Right kidney (tissue), 1 donor: ENCODE data around the gene PDE7B.
"Not testable (repeated sequence)": the region's sequence is repeated elsewhere in the genome, so short reads cannot be mapped to it uniquely, and the experiment has no call there.

Experiments
- DNase-seq: peaks from one replicate; pipeline ENCODE4 v3.0.0-alpha.2; 2016

Gene PDE7B

DNA sequence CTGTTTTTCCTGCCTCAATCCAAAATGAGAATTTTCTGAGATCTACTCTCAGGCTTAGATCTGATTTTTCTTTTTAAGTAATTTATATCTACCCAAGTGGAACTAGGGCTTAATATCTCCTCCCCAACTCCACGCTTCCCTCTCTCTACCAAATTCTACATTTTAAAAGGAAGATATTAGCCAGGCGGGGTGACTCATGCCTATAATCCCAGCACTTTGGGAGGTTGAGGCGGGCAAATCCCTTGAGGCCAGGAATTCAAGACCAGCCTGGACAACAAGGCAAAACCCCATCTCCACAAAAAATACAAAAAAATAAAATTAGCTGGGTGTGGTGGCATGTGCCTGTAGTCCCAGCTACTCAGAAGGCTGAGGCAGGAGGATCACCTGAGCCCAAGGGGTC, 337.6 kb downstream of the PDE7B start:
- DNase-seq = no peak

DNA sequence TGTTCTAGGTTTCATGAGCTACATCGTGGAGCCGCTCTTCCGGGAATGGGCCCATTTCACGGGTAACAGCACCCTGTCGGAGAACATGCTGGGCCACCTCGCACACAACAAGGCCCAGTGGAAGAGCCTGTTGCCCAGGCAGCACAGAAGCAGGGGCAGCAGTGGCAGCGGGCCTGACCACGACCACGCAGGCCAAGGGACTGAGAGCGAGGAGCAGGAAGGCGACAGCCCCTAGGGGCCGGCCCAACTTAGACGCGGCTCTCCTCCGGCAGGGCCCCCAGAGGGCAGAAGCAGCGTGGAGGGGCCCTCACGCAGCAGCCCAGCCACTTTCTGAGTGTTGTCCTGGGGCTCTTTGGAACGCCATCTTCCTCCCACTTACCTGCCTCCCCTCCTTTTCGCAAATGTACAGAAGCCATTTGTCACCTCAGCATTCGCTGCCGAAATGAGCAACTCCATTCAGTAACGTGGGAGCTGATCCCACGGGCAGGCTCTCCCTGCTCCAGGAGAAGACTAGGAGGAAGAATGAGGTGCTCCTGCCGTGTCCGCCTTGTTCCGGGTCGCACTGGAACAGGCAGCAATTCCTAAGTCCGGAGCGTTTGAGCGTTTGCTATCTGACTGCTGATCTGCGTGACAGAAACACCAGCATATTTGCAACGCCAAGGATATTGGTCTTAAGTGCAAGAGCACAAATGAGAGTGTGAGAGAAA, 340.3 kb downstream of the PDE7B start:
- DNase-seq = no peak

DNA sequence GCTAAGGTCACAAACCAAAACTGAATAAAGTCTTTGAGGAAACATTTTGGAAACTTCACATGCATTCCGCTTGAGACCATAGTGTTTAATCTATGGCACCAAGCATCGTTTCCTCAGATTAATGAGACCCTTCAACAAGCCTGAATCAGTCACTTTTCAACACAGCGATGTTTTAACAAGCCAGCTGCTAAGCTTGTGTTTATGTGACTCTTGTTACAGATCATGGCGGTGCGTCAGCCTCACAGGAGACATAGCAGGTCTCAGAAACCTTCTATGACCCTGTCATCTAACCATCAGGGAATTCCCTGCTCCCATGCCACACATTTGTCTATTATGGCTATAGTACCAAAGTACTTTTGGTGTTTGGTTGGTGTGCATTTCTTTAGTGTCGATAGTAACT, 341.4 kb downstream of the PDE7B start:
- no peak for DNase-seq

DNA sequence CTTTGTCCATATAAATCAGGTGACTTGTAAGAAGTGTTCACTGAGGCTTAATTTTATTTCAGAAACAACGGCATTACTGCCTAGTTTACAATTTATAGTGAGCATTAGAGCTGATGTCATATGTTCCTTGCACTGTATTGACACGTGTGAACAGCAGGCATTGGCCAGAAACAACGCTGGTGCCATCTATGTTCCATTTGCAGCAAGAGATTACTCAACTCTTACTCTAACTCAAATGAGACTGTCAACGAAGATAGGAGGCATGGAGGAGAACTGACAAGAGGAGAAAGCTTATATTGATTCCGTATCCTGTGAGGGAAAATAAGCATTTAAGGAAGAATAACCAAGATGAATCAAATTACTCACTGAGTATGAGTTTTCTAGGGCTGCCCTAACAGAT, 350.2 kb downstream of the PDE7B start:
- no peak for DNase-seq

DNA sequence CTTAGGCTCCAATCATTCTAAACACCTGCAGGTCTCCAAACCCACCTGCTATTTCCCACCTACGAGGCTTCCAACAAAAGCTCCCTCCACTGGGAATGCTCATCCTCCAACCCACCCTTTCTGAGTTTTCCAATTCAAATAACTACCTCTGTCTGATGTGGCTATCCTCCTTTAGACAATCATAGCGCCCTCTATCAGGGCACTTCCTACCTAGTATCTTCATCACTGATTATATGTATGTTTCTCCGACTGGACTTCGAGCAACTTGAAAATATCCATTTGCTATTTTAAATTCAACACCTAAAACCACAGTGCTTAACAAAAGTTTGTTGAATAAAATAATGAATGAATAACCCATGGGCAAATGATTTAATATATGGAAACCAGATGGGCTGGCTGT, 357.3 kb downstream of the PDE7B start:
- DNase-seq = no peak

DNA sequence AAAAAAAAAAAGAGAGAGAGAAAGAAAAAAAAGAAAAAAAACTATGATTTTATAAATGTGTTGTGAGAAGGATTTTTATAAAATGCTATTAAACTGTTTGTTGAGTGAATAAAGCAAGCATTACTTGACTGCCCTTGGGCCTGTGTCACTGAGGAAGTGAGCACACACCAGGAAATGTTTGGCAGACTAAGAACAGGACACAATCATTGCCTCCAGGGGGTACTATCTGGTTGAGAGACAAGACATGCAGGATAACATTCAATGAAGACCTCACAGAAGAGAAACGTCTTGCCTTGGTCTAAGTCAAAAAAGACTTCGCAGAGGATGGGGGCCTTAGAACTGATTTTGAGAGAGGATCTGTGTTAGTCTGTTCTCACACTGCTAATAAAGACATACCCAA, 358.0 kb downstream of the PDE7B start:
- no peak for DNase-seq

DNA sequence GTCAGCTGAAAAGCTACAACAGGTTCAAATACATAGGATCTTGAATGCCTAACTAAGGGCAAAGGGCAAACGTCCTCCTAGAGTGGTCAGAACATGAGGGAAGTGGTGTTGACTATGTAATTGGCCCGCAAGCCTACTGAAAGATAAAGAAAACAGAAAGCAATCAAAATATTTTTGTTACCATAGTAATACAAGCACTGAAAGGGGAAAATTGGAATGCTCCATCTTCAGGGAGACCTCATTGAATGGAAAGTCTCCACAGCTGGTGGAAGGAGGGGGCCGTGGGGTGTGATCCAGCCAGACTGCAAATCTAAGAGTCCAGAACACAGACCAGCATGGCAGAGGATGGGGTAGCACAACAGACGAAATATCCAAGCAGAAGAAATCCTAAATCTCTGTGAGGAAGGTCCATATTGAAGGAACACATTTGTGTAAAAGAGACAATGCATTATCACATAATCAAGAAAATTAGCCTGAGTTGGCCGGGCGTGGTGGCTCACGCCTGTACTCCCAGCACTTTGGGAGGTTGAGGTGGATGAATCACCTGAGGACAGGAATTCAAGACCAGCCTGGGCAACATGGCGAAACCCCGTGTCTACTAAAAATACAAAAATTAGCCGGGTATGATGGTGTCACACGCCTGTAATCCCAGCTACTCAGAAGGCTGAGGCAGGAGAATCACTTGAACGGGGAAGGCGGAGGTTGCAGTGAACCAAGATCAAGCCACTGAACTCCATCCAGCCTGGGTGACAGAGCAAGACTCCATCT, 359.1 kb downstream of the PDE7B start:
- no peak for DNase-seq

DNA sequence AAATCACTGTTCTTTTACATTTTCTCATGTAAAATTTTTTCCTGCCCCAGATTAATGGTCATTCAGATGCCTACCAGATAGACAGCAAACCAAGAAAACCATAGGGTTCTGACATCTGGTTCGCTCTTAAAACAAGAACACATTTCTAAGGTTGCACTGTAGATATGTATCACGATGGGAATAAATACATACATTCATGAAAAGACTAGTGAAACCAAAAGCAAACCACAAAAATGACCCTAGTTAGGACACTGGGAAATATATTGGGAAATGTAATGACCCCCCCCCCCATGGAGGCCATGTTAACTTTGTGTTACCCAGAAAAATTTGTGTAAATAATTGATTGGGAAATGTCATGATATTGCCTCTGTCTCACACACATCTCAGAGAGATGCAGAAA, 361.1 kb downstream of the PDE7B start:
- DNase-seq = no peak

DNA sequence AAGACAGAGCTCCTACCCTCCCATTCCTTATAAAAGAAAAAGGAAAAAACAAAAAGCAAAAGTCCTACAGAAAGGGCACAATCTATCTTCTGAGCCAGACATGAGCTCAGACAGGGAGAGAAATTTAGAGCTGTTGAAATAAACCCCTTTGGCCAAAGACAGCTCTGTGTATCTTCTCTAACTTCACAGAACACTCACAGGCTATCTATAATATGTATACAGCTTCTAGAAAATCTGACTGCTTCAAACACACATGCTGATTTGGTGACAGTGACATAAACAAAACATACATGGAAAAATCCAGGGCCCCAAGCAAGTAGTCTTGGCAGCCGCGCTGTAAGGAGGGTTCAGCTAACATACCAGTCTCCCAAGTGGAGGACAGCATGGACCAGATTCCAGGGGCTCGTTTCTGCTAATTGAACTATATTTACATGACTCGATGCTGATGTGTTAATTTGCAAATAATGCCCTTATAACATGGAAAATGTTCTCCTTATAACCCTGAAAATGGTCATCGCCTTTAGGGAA, 361.6 kb downstream of the PDE7B start:
- DNase-seq = no peak

DNA sequence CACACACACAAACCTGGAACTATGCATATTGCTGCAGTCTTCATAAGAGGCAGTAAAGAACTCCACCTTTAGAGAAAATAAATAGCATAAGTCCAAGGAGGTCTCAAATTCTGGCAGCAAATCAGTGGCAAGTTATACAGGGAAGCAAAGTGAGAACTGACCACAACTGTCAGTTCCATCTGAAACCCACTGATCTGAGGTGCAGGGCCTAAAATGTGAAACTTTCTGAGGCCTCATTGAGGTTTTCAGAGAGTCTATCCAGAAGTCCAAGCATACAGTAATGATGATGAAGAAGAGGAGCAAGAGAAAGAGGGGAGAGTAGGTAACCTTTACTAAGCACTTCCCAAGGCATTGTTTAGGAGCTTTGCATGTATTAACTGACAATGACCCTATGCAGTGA, 362.4 kb downstream of the PDE7B start:
- DNase-seq = no peak

DNA sequence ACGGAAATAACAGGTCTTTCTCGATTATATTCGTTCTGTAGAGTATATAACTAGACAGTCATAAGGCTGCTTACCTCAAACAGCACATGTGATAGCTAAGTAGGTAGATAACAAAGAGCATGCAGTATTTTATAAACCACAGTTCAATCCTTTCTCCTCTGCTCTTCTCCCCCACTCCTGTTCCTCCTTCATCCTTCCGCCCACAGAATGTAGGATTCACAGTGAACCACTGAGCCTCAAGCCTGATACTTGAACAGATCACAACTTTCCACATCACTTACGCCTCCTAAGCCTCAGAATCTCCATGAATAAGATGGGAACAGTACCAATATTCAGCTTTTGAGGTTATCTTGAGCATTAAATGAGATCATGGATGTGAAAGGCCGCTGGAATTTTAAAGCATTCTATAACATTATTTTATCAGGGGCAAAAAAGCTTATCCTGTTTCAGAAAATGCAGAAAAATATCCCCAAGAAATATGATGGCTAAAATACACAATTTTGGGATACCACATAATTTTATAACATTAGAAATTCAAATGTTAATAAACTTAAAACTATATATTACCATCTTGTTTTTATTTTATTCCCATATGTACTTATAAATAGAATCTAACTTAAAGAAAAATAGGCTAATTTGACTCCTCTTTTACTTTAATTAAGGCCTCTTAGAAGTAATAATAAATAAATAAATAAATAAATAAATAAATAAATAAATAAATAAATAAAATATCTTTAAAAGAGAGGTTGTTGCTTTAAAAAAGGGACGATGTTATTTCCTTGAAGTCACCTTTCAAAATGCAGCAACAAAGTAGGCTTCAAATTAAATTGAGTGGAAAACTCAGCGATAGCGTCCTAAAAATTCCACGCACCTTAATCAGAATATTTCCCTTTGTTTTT, 365.3 kb downstream of the PDE7B start:
- DNase-seq = no peak

DNA sequence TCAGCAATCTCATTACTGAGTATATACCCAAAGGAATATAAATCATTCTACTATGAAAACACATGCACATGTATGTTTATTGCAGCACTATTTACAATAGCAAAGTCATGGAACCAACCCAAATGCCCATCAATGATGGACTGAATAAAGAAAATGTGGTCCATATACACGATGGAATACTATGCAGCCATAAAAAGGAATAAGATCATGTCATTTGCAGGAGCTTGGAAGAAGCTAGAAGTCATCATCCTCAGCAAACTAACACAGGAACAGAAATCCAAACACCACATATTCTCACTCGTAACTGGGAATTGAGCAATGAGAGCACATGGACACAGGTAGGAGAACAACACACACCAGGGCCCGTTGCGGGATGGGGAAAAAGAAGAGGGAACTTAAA, 373.5 kb downstream of the PDE7B start:
- DNase-seq = not testable (repeated sequence)

DNA sequence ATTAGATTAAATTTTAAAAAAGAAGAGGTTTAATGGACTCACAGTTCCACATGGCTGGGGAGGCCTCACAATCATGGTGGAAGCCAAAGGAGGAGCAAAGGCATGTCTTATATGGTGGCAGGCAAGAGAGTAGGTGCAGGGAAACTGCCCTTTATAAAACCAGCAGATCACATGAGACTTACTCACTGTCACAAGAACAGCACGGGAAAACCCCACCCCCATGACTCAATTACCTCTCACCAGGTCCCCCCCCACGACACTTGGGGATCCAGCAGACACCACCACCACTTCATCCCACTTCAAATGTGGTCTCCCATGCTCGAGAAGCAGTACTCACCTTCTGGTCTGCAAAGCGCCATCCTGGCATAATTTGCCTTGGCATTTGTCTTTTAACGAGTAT, 374.0 kb downstream of the PDE7B start:
- no peak for DNase-seq

DNA sequence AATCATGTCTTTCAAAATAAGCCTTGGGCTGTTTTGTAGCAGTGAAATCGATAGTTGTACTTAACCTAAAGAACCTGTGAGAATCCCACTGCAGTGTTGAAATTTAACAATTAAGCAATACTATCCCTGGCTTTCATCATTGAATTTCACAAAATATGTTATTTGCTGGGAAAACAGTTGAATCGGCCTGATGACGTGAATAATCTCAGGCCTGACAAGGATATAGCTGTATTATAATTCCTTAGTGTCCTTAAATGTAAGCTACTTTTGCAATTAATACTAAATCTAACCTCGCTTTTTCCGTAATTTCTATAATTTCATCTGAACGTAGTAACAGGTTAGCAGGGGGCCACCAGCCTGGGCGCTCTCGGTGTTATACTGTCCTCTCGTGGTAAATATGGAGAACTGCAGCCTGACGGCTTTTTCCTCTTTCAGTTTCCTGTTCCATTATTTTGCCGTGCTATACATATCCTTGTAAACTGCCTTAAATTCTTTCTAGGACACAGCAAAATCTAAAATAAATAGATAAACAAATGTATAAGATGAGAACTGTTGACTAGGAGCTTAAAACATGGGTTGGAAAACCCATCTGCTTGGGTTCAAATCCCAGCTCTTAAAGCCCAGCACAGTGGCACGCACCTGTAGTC, 374.6 kb downstream of the PDE7B start:
- DNase-seq = peak; percentile 67

DNA sequence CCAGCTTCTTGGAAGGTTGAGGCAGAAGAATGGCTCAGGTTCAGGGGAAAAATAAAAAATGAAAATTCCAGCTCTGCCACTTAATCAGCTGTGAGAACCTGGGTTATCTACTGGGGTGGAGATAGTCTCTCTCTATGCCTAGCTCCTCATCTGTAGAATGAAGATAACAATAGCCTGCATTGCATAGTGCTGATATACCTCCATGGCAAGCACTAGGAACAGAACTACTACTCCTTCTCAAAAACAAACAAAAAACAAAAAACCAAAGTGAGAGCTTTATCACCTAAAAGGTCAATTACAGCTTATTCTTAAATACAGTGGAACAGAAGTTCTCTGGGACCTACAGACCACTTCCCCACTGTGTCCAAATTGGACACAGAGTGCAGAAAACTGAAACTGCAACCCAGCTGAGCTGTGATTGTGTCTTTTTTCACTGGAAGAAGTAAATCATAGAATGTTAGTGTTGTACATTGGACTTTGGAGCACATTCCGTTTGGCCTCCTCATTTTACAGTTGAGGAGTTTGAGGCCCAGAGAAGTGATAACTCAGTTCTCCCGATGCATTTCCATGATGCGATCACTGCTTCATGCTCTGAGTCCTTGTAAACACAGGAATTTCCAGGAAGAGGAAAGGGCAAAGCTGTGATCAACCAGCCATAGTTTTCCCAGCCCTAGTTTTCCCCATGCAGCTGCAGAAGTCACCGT, 375.3 kb downstream of the PDE7B start:
- DNase-seq = peak; percentile 31

DNA sequence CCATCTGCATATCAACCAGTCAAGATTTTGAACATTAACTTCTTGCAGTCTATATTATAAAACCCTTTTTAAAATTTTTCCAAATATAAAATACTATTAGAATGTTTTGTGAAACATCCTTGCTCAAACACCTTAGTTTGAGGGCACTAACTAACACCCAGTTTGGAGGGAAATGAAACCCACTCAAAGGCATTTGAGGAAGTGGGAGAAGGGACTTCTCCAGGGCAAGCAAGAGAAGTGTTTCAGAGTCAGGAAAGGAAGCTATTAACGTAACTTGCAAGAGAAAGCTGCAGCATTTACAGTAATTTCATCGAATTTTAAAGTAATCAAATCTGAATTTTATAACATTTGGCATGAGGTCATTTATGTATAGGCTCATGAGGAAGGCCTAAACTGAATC, 377.3 kb downstream of the PDE7B start:
- DNase-seq = no peak

DNA sequence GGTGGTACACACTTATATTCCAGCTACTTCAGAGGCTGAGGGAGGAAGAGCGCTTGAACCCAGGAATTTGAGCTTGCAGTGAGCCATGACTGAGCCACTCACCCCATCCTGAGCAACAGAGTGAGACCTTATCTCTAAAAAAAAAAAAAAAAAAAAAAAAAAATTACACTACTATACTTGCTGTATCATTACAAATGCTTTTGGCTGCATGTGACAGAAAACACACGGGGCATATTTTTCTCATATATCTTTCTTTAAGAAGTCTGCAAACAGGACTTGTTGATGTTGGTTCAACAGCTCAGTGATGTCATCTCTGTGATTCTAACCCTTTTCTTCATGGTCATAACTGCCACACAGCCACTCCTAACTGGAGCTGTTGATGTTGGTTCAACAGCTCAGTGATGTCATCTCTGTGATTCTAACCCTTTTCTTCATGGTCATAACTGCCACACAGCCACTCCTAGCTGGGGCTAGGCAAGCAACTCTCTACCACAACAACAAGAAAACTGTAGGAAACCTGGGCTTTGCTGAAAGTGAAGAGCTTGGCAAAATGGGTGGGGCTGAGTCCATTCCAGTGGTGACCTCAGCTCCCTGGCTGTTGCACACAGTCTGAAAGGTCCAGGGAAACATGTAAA, 378.8 kb downstream of the PDE7B start:
- DNase-seq = no peak

DNA sequence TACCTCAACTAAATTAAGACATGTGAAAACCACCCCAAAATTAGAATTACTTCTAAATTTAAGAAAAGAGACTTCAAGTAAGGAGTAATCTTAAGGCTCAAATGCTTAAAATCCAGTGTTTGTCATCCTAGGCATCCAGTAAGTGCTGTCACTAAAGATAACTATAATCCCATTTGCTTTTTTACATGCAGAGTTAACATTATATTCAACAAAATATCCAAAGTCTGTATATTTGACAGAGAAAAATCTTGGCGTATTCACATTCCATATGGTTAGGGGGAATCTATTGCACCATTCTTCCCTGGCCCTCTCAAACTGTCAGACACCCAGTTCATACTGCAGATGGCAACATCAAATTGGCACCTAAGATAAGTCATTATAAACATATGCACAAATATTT, 381.2 kb downstream of the PDE7B start:
- DNase-seq = no peak

DNA sequence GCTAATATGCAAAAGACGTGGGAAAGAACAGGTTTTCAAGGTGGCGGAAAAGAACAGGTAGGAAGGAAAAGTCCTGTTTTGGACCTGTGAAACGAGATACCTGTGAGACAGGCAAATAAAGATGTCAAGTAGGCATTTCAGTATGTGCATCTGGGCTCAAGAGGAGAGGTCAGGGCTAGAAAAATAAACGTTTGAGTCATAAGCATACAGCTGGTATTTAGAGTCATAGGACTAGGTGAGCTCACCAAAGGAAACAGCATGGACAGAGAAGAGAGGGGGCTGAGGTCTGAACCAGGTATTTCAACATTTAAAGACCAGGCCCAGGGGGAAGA, 383.7 kb downstream of the PDE7B start:
- DNase-seq = no peak

DNA sequence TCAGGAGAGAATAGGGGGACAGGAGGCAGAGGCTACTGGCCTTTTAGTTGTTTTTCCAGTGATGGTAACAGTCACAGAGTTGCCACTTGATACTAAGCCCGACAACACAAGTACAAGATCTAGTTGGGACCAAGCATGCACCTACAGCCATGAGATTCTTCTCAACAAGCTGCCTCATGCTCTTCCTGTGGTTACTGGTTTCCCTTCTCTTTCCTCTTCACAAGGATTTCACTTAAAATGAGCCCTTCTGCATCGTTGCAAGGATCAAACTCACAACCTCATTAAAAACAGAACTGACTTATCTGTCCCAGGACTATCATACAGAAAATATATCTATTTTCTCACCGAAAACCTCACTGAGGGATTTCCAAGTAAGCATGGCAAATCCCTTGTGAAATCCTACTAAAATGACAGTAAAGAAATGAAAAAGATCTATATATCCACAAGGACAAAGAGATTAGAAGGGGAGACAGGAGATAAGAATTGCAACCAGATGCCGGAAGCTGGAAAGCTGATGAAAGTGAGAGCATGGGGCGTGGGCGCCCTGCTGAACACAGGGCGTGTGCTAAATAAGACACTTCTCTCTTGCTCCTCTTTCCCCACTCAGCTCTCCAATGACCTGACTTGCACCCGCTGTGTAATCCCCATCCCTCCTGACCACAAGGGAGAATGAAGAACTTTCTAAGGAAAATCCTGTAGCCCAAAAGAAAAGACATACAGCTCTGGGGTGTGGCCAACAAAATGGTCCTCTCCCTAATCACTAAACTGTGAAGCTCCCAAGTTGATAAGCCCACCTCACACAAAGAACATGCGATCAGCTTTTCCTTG, 385.2 kb downstream of the PDE7B start:
- DNase-seq = no peak
